Epithelial cell of esophagus (primary cell): Measurements from ENCODE around the gene LMO2.

ENCODE experiments used
- DNase-seq: peaks from one replicate; pipeline ENCODE4 v3.0.0; 2010; ENCODE audit warnings: low read depth
- H3K4me3 ChIP-seq: 2 replicates; pipeline ENCODE4 v1.5.1; 2011; ENCODE audit warnings: mild to moderate bottlenecking, low read length, control low read depth
- TF ChIP-seq, protein P1 (sequence below): IDR thresholded peaks from 2 replicates; pipeline ENCODE4 v1.5.1; 2011; ENCODE audit warnings: low read depth, mild to moderate bottlenecking, low read length, control low read depth, inconsistent platforms; ENCODE audit not compliant: insufficient read depth; ENCODE audit errors: missing control alignments

The LMO2 gene

DNA sequence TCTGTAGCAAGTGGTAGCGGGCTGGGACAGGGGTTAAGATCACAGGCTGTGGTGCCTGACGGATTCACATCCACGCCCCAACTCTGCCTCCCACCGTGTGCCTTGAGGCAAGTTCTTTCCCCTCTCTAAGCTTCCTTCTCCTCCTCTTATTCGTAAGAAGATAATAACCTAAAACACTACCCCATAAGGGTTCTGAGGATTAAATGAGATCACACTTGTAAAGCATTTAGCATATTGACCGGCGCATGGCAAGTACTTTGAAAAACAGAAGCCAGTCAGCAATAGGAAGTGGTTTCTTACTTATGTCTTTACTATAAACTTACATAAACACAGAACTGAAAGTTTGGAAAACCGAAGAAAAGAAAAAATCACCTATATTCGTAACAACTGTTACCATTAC, 15.5 kb upstream of the LMO2 start:
- DNase-seq, result no peak
- TF ChIP-seq, protein P1, sequence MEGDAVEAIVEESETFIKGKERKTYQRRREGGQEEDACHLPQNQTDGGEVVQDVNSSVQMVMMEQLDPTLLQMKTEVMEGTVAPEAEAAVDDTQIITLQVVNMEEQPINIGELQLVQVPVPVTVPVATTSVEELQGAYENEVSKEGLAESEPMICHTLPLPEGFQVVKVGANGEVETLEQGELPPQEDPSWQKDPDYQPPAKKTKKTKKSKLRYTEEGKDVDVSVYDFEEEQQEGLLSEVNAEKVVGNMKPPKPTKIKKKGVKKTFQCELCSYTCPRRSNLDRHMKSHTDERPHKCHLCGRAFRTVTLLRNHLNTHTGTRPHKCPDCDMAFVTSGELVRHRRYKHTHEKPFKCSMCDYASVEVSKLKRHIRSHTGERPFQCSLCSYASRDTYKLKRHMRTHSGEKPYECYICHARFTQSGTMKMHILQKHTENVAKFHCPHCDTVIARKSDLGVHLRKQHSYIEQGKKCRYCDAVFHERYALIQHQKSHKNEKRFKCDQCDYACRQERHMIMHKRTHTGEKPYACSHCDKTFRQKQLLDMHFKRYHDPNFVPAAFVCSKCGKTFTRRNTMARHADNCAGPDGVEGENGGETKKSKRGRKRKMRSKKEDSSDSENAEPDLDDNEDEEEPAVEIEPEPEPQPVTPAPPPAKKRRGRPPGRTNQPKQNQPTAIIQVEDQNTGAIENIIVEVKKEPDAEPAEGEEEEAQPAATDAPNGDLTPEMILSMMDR, result no peak
- H3K4me3 ChIP-seq, result no peak overlapping the region

DNA sequence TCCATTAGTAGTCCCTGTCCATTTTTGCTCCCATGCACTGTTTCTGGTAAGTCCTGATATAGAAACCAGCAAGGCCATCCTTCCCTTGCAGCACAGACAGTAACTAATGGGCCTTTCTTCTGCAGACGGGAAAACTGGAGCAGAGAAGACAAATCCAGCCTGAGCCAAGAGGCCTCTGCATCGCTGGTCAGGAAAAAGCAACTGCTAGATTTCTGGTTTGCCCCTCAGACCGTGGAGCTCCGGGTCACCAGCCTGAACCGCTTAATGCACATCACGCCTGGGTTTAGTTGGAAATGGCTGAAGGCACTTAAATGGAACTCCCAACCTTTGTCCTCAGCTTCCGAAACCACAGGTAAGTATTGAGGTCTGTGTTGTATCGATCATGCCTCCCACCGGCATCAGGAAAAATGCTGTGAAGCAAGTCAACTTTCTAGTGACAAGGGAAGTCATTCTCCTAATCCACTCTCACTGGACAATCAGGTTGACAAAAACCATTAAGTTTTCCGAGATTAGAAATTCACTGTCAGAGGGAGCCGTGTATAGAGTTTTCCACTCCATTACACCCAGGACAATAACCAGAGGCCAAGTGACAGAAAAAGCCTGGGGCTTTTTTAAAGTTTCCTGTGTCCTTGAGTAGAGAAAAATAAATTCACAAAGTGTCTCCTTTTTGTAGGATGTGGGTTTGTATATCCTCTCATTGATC, 14.8 kb upstream of the LMO2 start:
- DNase-seq, result no peak
- TF ChIP-seq, protein P1, result no peak
- no peak overlapping the region for H3K4me3 ChIP-seq

DNA sequence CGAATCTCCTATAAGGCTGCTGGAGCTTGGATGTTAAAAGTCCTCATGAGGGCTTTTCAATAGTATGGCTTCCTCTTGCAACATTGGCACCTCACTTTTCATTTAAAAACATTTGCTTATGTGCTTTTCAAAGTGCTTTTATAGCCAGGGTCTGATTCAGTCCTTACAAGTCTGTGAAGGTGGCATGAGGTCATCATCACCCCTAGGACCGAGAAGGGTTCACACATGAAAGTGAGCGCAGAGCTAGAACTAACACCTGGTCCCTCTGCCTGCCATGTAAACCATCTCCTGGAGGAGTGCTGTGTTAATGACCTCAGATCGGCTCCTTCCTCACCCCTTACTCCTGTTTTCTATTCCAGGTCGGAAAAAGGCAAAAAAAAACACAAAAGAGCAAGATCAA, 12.2 kb upstream of the LMO2 start:
- no peak overlapping the region for H3K4me3 ChIP-seq
- TF ChIP-seq, protein P1, result no peak
- DNase-seq, result no peak

DNA sequence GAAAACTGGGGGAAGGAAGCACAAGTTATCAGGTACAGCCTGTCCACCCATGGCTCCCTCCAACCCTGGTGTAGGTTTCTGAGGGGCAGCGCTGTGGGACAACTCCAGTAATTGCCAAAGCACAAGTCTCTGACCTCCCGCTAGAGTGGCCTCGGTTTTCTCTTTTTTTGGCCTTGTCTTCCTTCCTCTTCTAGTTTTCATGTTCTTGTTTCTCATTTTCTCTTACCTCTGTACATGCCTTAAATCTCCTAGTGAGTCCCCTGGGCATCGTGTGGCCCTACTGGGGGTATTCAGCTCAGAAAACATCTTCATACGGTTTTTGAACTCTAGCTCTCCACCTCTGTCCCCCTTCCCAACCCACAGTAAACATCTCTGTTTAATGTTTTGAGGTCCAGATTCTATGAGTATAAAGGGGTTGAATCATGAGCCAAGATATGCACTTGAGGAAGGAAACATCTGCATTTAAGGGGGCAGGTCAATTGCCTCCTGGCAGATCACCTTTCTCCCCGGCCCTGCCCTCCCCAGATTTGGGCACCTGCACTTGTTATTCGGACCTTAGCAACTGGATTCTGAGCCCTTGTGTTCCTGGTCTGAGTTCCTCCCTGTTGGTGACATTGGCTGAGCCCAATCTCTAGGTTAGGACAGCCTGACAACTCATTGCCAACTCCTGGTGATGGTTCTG, 8.4 kb upstream of the LMO2 start:
- DNase-seq, result no peak
- TF ChIP-seq, protein P1, result no peak
- H3K4me3 ChIP-seq, result no peak overlapping the region

DNA sequence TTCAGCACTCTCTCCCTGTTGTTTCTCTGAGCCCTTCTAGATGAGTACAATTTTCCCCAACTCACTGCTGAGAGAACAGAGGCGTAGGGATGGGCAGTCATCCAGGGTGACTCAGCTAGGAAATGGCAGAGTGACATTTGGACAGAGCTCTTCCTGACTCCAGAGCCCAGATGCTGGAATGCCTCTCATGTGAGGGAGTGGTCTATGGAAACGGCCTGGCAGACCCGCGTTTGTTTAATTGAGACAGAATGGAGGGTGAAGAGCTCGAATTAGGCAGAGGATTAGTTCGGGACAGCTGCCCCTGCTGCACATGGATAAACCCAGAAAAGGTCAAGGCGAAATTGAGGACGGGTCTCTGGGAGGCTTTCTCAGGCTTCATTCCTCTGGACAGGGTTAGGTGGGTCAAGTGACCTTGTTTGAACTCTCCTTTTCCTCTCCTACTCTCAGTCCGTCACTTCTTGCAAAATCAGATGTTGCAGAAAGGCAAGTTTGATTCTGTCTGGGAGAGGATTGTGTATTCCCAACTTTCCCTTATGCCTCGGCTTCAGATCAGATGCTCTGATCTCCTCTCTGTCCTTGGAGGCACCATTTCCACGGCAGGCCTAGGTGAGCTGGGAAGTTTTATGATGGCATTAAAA, 7.6 kb upstream of the LMO2 start:
- peak; percentile 68 for DNase-seq
- TF ChIP-seq, protein P1, result no peak
- no peak overlapping the region for H3K4me3 ChIP-seq

DNA sequence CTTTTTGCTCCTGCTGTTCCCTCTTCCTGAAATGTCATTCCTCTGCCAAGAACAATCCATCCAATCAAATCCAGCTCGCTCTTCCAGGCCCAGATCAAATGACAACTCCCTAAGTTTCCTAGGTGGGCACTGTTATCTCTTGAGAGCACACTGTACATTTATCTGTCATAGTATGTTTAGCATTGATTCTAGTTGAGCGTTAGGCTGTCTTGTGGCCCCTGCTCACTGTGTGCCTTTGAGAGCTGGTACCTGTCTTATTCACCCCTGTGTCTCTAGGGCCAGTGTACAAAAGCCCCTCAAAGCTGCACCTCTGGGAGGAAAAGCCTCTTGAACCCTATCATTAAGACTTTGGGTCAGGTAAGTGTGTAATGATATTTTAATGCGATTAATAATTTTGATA, 7.1 kb upstream of the LMO2 start:
- TF ChIP-seq, protein P1, result no peak
- H3K4me3 ChIP-seq, result no peak overlapping the region
- no peak for DNase-seq
